Measurements from ENCODE around the gene RTN4RL1. TPM values are rescaled to one million over a fixed set of nuclear protein-coding genes. Genes with fewer than 3 reads are reported as not detected.

RTN4RL1 gene
- total and polyA plus RNA-seq, 12 donors, result 0.81 to 6.3 (median 2.7) TPM

- Histone ChIP-seq H3K4me3 (peak overlapping the region in 6 of 10 donors; percentile 8 to 83 (median 71)), H3K36me3 (peaks cover 0 to 94% (median 9%) of the 10 kb centered on the region in 9 donors), H3K27ac (peak overlapping the region; percentile 78 to 97 (median 93)), H3K4me1 (peaks cover 35 to 91% (median 86%) of the 10 kb centered on the region in 9 donors), H3K9me3 (no peaks in the 10 kb centered on the region), H3K27me3 (peaks cover 0 to 25% (median 8%) of the 10 kb centered on the region in 7 donors)
- WGBS, 2 donors, result 57 to 71% methylated on average over 17 of the region's 17 CpGs
- peak in 1 of 8 donors; percentile 0 for ATAC-seq
- DNase-seq, result no peak
- intact Hi-C loops (cut with DNase I), result loop anchor here in 4 of 10 donors (5.0 to 10.0 kb wide), 4 partner anchors 111 to 343 kb away; partner anchors contain the start of gene MNT (in 1 of the 4)
- no peak for TF ChIP-seq CTCF (IDR thresholded peaks at IDR 0.05)
Observed at GRCh38 chr17:2061441-2061958, 36.4 kb upstream of the RTN4RL1 start.

GRCh38 chr17:2060681-2061440 lies 35.7 kb upstream of the RTN4RL1 start:
- TF ChIP-seq CTCF (IDR thresholded peaks at IDR 0.05), result no peak
- WGBS, 2 donors, result 54 to 62% methylated on average over 21 of the region's 21 CpGs
- no peak for DNase-seq
- Histone ChIP-seq H3K4me1 (peaks cover 33 to 89% (median 85%) of the 10 kb centered on the region in 9 donors), H3K27me3 (peaks cover 0 to 31% (median 8%) of the 10 kb centered on the region in 7 donors), H3K27ac (peak overlapping the region; percentile 78 to 97 (median 93)), H3K9me3 (no peaks in the 10 kb centered on the region), H3K36me3 (peaks cover 0 to 92% (median 9%) of the 10 kb centered on the region in 9 donors), H3K4me3 (peak overlapping the region in 8 of 10 donors; percentile 8 to 83 (median 71))
- intact Hi-C loops (cut with DNase I), result loop anchor here in 4 of 10 donors (5.0 to 10.0 kb wide), 4 partner anchors 111 to 344 kb away; partner anchors contain the start of gene MNT (in 1 of the 4)
- ATAC-seq, result peak in 6 of 8 donors; percentile 1 to 36 (median 19)

- peaks cover 0 to 86% (median 9%) of the 10 kb centered on the region in 9 donors for H3K36me3 ChIP-seq
- H3K4me3 ChIP-seq, result peak overlapping the region in 8 of 10 donors; percentile 53 to 83 (median 72)
- no peak for ATAC-seq
- WGBS, 2 donors, result 59 to 67% methylated on average over 6 of the region's 6 CpGs
- no peak for TF ChIP-seq CTCF (IDR thresholded peaks at IDR 0.05)
- H3K4me1 ChIP-seq, result peaks cover 29 to 84% (median 80%) of the 10 kb centered on the region in 9 donors
- H3K27me3 ChIP-seq, result peaks cover 0 to 35% (median 8%) of the 10 kb centered on the region in 7 donors
- H3K27ac ChIP-seq, result peak overlapping the region; percentile 78 to 97 (median 93)
- H3K9me3 ChIP-seq, result no peaks in the 10 kb centered on the region
- intact Hi-C loops (cut with DNase I), result loop anchor here in 4 of 10 donors (5.0 to 10.0 kb wide), 4 partner anchors 112 to 344 kb away; partner anchors contain the start of gene MNT (in 1 of the 4)
- no peak for DNase-seq
Observed at GRCh38 chr17:2060385-2060658, 35.2 kb upstream of the RTN4RL1 start.
